SH-SY5Y (cell line): Measurements from ENCODE around the gene SPINT2.

Experiments used
- GATA2 ChIP-seq: IDR thresholded peaks from 2 replicates; pipeline ENCODE4 v1.6.1; 2011; ENCODE audit warnings: mild to moderate bottlenecking, low read depth, low read length
- GATA3 ChIP-seq: IDR thresholded peaks from 2 replicates; pipeline ENCODE4 v1.6.1; 2011; ENCODE audit warnings: low read depth, mild to moderate bottlenecking, low read length, moderate library complexity

DNA sequence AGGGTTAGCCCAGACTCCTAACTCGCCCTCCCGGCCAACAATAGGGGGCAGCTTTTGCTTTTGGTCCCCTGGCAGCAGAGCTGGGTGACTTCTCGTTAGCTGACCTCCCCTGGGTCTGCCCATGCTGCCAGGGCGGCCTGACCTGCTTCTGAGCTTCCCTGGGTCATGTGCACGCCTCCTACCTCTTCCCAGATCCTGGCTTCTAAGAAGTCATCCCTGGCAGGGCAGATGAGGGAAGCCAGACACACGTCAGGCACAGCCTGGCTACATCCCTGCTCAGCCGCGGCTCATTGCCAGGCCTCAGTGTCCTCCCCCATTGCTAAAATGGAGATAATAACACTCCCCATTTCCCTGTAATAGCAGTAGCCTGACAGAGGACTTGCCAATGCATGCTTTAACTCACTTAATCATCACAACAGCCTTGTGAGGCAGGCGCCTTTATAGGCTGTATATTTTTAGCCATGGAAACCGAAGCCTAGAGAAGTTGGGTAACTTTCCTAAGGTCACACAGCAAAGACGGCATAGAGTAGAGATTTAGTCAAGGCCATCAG is 57.3 kb downstream of the SPINT2 start:
- TF ChIP-seq GATA2 (no peak), GATA3 (no peak)
